T-helper 2 cell treated with Interferon-gamma antibody and Interleukin-4, amounts not matched to agents 100 ng/mL and 5 ng/mL, for 36 hours (primary cell): Measurements from ENCODE around the gene GADD45A. TPM values are rescaled to one million over a fixed set of nuclear protein-coding genes. Genes with fewer than 3 reads are reported as not detected.

Experiments
- intact Hi-C: fragments of 100-400 bp; cut with micrococcal nuclease; formaldehyde crosslinking; loops from one replicate; pipeline ENCODE4 v1.15.1; 2023
- total RNA-seq: library from RNA; stranded (reverse); gene quantifications from 2 replicates; pipeline ENCODE4 v1.2.3, GENCODE V29; 2022

Gene GADD45A
- total RNA-seq, 1 donor from 2014 or later: 20.7 TPM

- intact Hi-C loops: no loop called here
Observed at GRCh38 chr1:67668660-67669059, 16.3 kb upstream of the GADD45A start.

- intact Hi-C loops: no loop called here
Observed at GRCh38 chr1:67672260-67672803, 12.7 kb upstream of the GADD45A start.

- intact Hi-C loops: loop anchor here (1.0 kb wide), 1 partner anchor 12 kb away; the partner anchor contains the start of gene GADD45A
Observed at GRCh38 chr1:67673468-67674201, 11.4 kb upstream of the GADD45A start.

- intact Hi-C loops: loop anchor here (1.0 kb wide), 1 partner anchor 11 kb away; the partner anchor contains the start of gene GADD45A
Observed at GRCh38 chr1:67674260-67675011, 10.6 kb upstream of the GADD45A start.

GRCh38 chr1:67675800-67676199 is 9.2 kb upstream of the GADD45A start:
- intact Hi-C loops: no loop called here

GRCh38 chr1:67676287-67676686 is 8.7 kb upstream of the GADD45A start:
- intact Hi-C loops: no loop called here

GRCh38 chr1:67676946-67677345 is 8.1 kb upstream of the GADD45A start:
- intact Hi-C loops: no loop called here

- intact Hi-C loops: no loop called here
Observed at GRCh38 chr1:67677408-67677807, 7.6 kb upstream of the GADD45A start.

GRCh38 chr1:67677930-67678329 is 7.1 kb upstream of the GADD45A start:
- intact Hi-C loops: no loop called here

GRCh38 chr1:67679691-67680090 is 5.3 kb upstream of the GADD45A start:
- intact Hi-C loops: loop anchor here (10.0 kb wide), 2 partner anchors 145 to 345 kb away; no protein-coding TSS in a partner anchor

GRCh38 chr1:67680486-67680885 is 4.5 kb upstream of the GADD45A start:
- intact Hi-C loops: loop anchor here (10.0 kb wide), 2 partner anchors 146 to 346 kb away; no protein-coding TSS in a partner anchor

- intact Hi-C loops: loop anchor here (10.0 kb wide), 2 partner anchors 148 to 348 kb away; no protein-coding TSS in a partner anchor
Observed at GRCh38 chr1:67682659-67683197, 2.3 kb upstream of the GADD45A start.

GRCh38 chr1:67683316-67683715 is 1.7 kb upstream of the GADD45A start:
- intact Hi-C loops: loop anchor here (10.0 kb wide), 2 partner anchors 149 to 349 kb away; no protein-coding TSS in a partner anchor

- intact Hi-C loops: loop anchor here (1.0 to 10.0 kb wide), 5 partner anchors 149 to 813 kb away; partner anchors contain the start of genes DEPDC1, DNAI4, MIER1 and SERBP1
Observed at GRCh38 chr1:67683766-67684525, 1.1 kb upstream of the GADD45A start.

GRCh38 chr1:67684526-67685066 is 405 bp upstream of the GADD45A start:
- intact Hi-C loops: loop anchor here (1.0 to 10.0 kb wide), 8 partner anchors 10 to 812 kb away; partner anchors contain the start of genes DEPDC1, DNAI4, MIER1 and SERBP1

- intact Hi-C loops: loop anchor here (1.0 to 10.0 kb wide), 9 partner anchors 11 to 811 kb away; partner anchors contain the start of genes DEPDC1, DNAI4 and MIER1
Observed at GRCh38 chr1:67685558-67686266, 711 bp downstream of the GADD45A start.

- intact Hi-C loops: loop anchor here (2.0 to 10.0 kb wide), 5 partner anchors 124 to 634 kb away; no protein-coding TSS in a partner anchor
Observed at GRCh38 chr1:67686267-67687197, 1.5 kb downstream of the GADD45A start.

GRCh38 chr1:67687198-67687545 is 2.2 kb downstream of the GADD45A start:
- intact Hi-C loops: loop anchor here (2.0 to 10.0 kb wide), 5 partner anchors 125 to 634 kb away; no protein-coding TSS in a partner anchor
